ENCODE data around the gene SLC39A2.

Gene SLC39A2

DNA sequence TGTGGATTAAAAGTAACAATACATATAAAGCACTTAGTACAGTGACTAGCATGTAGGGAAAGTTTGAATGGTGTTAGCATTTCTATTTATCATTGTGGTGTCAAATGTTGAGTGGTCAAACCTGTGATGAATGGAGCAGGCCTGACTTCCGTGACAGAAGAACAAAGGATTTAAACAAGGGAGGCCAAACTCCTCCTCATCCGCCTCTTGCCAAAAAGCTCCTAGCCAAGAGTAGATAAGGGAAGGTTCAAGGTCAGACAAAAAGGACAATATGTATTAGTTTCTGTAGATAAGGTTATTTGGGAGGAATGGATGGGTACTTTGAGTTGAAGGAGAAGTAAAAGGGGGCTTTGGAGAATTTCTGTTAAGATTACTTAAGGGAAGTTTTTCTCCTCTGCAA lies 49.5 kb downstream of the SLC39A2 start:
- TF ChIP-seq, protein P1, sequence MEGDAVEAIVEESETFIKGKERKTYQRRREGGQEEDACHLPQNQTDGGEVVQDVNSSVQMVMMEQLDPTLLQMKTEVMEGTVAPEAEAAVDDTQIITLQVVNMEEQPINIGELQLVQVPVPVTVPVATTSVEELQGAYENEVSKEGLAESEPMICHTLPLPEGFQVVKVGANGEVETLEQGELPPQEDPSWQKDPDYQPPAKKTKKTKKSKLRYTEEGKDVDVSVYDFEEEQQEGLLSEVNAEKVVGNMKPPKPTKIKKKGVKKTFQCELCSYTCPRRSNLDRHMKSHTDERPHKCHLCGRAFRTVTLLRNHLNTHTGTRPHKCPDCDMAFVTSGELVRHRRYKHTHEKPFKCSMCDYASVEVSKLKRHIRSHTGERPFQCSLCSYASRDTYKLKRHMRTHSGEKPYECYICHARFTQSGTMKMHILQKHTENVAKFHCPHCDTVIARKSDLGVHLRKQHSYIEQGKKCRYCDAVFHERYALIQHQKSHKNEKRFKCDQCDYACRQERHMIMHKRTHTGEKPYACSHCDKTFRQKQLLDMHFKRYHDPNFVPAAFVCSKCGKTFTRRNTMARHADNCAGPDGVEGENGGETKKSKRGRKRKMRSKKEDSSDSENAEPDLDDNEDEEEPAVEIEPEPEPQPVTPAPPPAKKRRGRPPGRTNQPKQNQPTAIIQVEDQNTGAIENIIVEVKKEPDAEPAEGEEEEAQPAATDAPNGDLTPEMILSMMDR (conservative IDR thresholded peaks at IDR 0.05; ENCODE audit: control insufficient read depth, insufficient read depth, low read depth, low read length) = no peak
- DNase-seq (ENCODE audit: low read depth) = no peak
- H3K4me3 ChIP-seq (ENCODE audit: control insufficient read depth, low read depth, low read length) = no peak overlapping the region

DNA sequence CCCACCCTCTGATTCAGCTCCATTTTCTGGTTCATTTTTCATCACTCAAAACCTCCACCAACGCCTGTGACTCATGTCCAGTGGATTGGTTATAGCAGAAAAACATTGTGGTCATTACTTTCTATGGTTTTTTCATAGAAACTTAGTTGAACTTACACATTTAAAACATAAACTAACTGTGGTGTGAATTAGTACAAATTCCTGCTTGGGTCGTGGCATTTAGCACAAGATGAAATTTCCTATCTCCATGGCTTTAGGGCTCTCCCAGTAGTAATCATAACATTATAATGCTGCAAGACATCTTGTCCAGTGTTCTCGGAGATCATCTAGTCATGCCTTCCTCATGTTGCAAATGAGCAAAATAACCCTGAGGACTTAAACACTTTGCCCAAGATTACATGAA lies 50.2 kb downstream of the SLC39A2 start:
- peak; percentile 66 for DNase-seq (ENCODE audit: low read depth)
- TF ChIP-seq, protein P1 (conservative IDR thresholded peaks at IDR 0.05; ENCODE audit: control insufficient read depth, insufficient read depth, low read depth, low read length) = no peak
- no peak overlapping the region for H3K4me3 ChIP-seq (ENCODE audit: control insufficient read depth, low read depth, low read length)

DNA sequence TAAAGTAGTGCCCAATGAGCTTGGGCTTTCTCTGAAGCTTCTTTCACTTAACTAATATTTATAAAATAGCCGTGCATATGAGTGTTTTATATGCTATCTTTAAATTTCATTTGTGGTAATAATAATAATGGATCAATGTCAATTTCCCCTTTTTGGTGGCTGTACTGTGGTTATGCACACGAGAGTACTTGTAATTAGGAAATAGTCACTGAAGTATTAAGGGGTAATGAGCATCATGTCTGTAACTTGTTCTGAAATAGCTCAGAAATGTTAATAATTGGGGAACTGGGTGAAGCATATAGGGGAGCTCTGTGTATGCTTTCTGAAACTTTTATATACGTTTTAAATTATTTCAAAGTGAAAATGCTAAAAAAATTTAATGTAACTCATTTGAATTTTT lies 51.5 kb downstream of the SLC39A2 start:
- DNase-seq (ENCODE audit: low read depth) = no peak
- TF ChIP-seq, protein P1 (conservative IDR thresholded peaks at IDR 0.05; ENCODE audit: control insufficient read depth, insufficient read depth, low read depth, low read length) = no peak
- H3K4me3 ChIP-seq (ENCODE audit: control insufficient read depth, low read depth, low read length) = no peak overlapping the region
